Glutamatergic neuron (in vitro differentiated cells): ENCODE results near the gene ANKRD10. TPM values are rescaled to one million over a fixed set of nuclear protein-coding genes. Genes with fewer than 3 reads are reported as not detected.

Experiments
- DNase-seq: peaks from one replicate; pipeline ENCODE4 v3.0.0; 2022
- H3K27ac Mint-ChIP-seq: one replicate; pipeline ENCODE4 v1.8.0; 2020; ENCODE audit warnings: mild to moderate bottlenecking, mixed read lengths, inconsistent platforms; ENCODE audit not compliant: unreplicated experiment
- H3K27me3 Mint-ChIP-seq: one replicate; pipeline ENCODE4 v1.8.0; 2020; ENCODE audit warnings: mild to moderate bottlenecking, moderate library complexity, mixed read lengths, inconsistent platforms; ENCODE audit not compliant: unreplicated experiment
- H3K36me3 Mint-ChIP-seq: one replicate; pipeline ENCODE4 v1.8.0; 2020; ENCODE audit warnings: mild to moderate bottlenecking, mixed read lengths, inconsistent platforms; ENCODE audit not compliant: unreplicated experiment
- H3K4me1 Mint-ChIP-seq: one replicate; pipeline ENCODE4 v1.8.0; 2020; ENCODE audit warnings: mild to moderate bottlenecking, low read depth, mixed read lengths, inconsistent platforms; ENCODE audit not compliant: unreplicated experiment
- H3K4me3 Mint-ChIP-seq: one replicate; pipeline ENCODE4 v1.8.0; 2020; ENCODE audit warnings: mild to moderate bottlenecking, mixed read lengths, inconsistent platforms; ENCODE audit not compliant: unreplicated experiment
- H3K9me3 Mint-ChIP-seq: one replicate; pipeline ENCODE4 v1.8.0; 2020; ENCODE audit warnings: mild to moderate bottlenecking, moderate library complexity, mixed read lengths, inconsistent platforms; ENCODE audit not compliant: unreplicated experiment
- total RNA-seq: library from RNA; stranded (reverse); fragmentation: NEBNext Ultra II Directional; extraction: Animal tissue kit (Norgen Biotek cat#: 25700); gene quantifications from one replicate; pipeline ENCODE4 v1.2.1, GENCODE V29; 2021; ENCODE audit not compliant: unreplicated experiment
- TF ChIP-seq, protein P1 (sequence below): fragments of 200-600 bp; sonication (generic); IDR thresholded peaks from one replicate; pipeline ENCODE4 v1.5.0; 2021; ENCODE audit not compliant: partially characterized antibody, unreplicated experiment

ANKRD10 gene
- total RNA-seq, 1 donor from 2014 or later, result 188 TPM

DNA sequence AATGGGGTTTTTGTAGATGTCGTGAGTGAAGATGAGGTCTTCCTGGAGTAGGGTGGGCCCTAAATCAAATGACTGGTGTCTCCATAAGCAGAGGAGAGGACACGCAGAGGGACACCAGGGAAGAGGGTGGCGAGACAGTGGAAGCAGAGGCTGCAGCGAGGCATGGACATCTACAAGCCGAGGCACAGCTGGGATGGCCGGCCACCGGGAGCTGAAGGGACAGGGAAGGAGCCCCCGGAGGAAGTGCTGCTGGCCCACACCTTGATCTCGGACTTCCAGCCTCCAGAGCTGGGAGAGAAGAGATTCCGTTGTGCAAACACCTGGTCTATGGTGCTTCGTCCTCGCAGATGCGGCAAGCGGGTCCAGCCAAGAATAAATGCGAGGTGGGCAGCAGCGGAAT is 84.5 kb downstream of the ANKRD10 start:
- TF ChIP-seq, protein P1, sequence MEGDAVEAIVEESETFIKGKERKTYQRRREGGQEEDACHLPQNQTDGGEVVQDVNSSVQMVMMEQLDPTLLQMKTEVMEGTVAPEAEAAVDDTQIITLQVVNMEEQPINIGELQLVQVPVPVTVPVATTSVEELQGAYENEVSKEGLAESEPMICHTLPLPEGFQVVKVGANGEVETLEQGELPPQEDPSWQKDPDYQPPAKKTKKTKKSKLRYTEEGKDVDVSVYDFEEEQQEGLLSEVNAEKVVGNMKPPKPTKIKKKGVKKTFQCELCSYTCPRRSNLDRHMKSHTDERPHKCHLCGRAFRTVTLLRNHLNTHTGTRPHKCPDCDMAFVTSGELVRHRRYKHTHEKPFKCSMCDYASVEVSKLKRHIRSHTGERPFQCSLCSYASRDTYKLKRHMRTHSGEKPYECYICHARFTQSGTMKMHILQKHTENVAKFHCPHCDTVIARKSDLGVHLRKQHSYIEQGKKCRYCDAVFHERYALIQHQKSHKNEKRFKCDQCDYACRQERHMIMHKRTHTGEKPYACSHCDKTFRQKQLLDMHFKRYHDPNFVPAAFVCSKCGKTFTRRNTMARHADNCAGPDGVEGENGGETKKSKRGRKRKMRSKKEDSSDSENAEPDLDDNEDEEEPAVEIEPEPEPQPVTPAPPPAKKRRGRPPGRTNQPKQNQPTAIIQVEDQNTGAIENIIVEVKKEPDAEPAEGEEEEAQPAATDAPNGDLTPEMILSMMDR, result no peak
- H3K36me3 Mint-ChIP-seq, result peaks cover 5% of the 10 kb centered on the region
- no peak for DNase-seq
- H3K27ac Mint-ChIP-seq, result no peak overlapping the region
- no peak overlapping the region for H3K4me3 Mint-ChIP-seq
- H3K27me3 Mint-ChIP-seq, result peaks cover 2% of the 10 kb centered on the region
- H3K9me3 Mint-ChIP-seq, result no peaks in the 10 kb centered on the region
- H3K4me1 Mint-ChIP-seq, result no peaks in the 10 kb centered on the region

DNA sequence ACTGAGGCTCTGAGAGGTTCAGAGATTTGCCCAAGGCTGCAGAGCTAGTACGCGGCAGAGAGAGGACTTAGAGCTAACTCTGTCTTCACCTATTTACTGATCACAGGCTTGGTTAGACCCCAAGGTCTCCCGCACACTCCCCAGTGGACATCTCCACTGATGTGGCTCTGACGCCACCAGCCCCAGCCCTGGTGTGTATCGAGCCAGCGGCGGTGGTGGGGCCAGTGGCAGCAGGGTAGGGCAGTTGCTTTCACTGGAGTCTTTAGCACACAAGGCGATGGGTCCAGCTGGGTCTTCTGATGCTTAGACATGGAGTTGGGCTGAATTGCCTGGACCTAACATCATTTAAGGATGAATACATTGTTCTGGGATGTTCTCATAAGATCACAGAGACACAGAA is 85.4 kb downstream of the ANKRD10 start:
- Mint-ChIP-seq H3K4me1 (no peaks in the 10 kb centered on the region), H3K4me3 (no peak overlapping the region), H3K9me3 (no peaks in the 10 kb centered on the region), H3K27ac (no peak overlapping the region), H3K36me3 (peaks cover 5% of the 10 kb centered on the region), H3K27me3 (peaks cover 2% of the 10 kb centered on the region)
- TF ChIP-seq, protein P1, result no peak
- DNase-seq, result no peak

DNA sequence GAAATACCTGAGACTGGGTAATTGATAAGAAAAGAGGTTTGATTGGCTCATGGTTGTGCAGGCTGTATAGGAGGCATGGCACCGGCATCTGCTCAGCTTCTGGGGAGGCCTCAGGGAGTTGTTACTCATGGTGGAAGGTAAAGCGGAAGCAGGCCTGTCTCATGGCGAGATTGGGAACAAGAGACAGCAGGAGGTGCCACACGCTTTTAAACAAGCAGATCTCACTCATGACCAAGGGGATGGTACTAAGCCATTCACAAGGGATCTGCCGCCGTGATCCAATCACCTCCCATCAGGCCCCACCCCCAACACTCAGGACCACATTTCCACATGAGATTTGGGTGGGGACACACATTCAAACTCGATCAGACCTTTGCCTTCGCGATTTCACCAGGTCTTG is 86.2 kb downstream of the ANKRD10 start:
- Mint-ChIP-seq H3K9me3 (no peaks in the 10 kb centered on the region), H3K27ac (no peak overlapping the region), H3K27me3 (peaks cover 2% of the 10 kb centered on the region), H3K4me3 (no peak overlapping the region), H3K4me1 (no peaks in the 10 kb centered on the region), H3K36me3 (peaks cover 5% of the 10 kb centered on the region)
- no peak for DNase-seq
- TF ChIP-seq, protein P1, result no peak

Other genes with a start within 250 kb of the ANKRD10 start
- gene CARS2, start 209.0 kb downstream of the ANKRD10 start, total RNA-seq, result 102 TPM
- 19.1 TPM for gene ING1, start 201.4 kb downstream of the ANKRD10 start, total RNA-seq
- gene ARHGEF7, start 200.2 kb upstream of the ANKRD10 start, total RNA-seq, result 227 TPM